ENCODE measurements around the gene MCM10. TPM values are rescaled to one million over a fixed set of nuclear protein-coding genes. Genes with fewer than 3 reads are reported as not detected.

MCM10 gene
- total RNA-seq, 1 experiment from 2014 or later, result 15.1 TPM

Other genes starting within 250 kb of the MCM10 start
- 2.1 and 2.4 TPM in 2 replicates for gene CCDC3, start 159.8 kb upstream of the MCM10 start, total RNA-seq (2014; rRNA removed; shearing (Covaris generic))
- 13.1 and 13.7 TPM in 2 replicates for gene OPTN, start 61.4 kb upstream of the MCM10 start, total RNA-seq (2014; rRNA removed; shearing (Covaris generic))
- gene UCMA, start 72.8 kb downstream of the MCM10 start, total RNA-seq (2014; rRNA removed; shearing (Covaris generic)), result not detected in 2 replicates
- gene PHYH, start 138.5 kb downstream of the MCM10 start, total RNA-seq (2014; rRNA removed; shearing (Covaris generic)), result 7.0 and 19.6 TPM in 2 replicates
- gene SEPHS1, start 186.7 kb downstream of the MCM10 start, total RNA-seq (2014; rRNA removed; shearing (Covaris generic)), result 39.2 and 50.1 TPM in 2 replicates